ENCODE data around the gene POLG2.

GRCh38 chr17:64533784-64534183 is 36.9 kb upstream of the POLG2 start:
- TF ChIP-seq, protein P1, sequence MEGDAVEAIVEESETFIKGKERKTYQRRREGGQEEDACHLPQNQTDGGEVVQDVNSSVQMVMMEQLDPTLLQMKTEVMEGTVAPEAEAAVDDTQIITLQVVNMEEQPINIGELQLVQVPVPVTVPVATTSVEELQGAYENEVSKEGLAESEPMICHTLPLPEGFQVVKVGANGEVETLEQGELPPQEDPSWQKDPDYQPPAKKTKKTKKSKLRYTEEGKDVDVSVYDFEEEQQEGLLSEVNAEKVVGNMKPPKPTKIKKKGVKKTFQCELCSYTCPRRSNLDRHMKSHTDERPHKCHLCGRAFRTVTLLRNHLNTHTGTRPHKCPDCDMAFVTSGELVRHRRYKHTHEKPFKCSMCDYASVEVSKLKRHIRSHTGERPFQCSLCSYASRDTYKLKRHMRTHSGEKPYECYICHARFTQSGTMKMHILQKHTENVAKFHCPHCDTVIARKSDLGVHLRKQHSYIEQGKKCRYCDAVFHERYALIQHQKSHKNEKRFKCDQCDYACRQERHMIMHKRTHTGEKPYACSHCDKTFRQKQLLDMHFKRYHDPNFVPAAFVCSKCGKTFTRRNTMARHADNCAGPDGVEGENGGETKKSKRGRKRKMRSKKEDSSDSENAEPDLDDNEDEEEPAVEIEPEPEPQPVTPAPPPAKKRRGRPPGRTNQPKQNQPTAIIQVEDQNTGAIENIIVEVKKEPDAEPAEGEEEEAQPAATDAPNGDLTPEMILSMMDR (IDR thresholded peaks at IDR 0.05), result no peak
- no peak for TF ChIP-seq POLR2A (IDR thresholded peaks at IDR 0.05)
